Parathyroid adenoma (tissue), 2 donors: Measurements from ENCODE around the gene BRSK1.

Experiments
- H2AFZ ChIP-seq: fragments of 300-600 bp; sonication (generic); one replicate; pipeline ENCODE4 v1.7.0; 2017; ENCODE audit warnings: antibody characterized with exemption, mild to moderate bottlenecking
- H3K27ac ChIP-seq: fragments of 300-600 bp; sonication (generic); one replicate; pipeline ENCODE4 v1.7.0; 2017
- H3K27me3 ChIP-seq: fragments of 300-600 bp; sonication (generic); one replicate; pipeline ENCODE4 v1.7.0; 2017; ENCODE audit warnings: low read length; ENCODE audit not compliant: control insufficient read depth, insufficient read depth
- H3K36me3 ChIP-seq: fragments of 300-600 bp; sonication (generic); one replicate; pipeline ENCODE4 v1.7.0; 2017; ENCODE audit warnings: low read length; ENCODE audit not compliant: control insufficient read depth, insufficient read depth
- H3K4me1 ChIP-seq: fragments of 300-600 bp; sonication (generic); one replicate; pipeline ENCODE4 v1.7.0; 2017; ENCODE audit warnings: control low read depth
- H3K4me2 ChIP-seq: fragments of 300-600 bp; sonication (generic); one replicate; pipeline ENCODE4 v1.7.0; 2017; ENCODE audit warnings: low read length
- H3K4me3 ChIP-seq: fragments of 300-600 bp; sonication (generic); one replicate; pipeline ENCODE4 v1.7.0; 2017; ENCODE audit warnings: low read depth, low read length
- H3K79me2 ChIP-seq: fragments of 300-600 bp; sonication (generic); one replicate; pipeline ENCODE4 v1.7.0; 2017; ENCODE audit warnings: control low read depth
- H3K9ac ChIP-seq: fragments of 300-600 bp; sonication (generic); one replicate; pipeline ENCODE4 v1.7.0; 2017; ENCODE audit warnings: mild to moderate bottlenecking
- H3K9me3 ChIP-seq: fragments of 300-600 bp; sonication (generic); one replicate; pipeline ENCODE4 v1.7.0; 2017; ENCODE audit warnings: low read length; ENCODE audit not compliant: control insufficient read depth
- CTCF ChIP-seq: fragments of 300-600 bp; sonication (generic); IDR thresholded peaks from one replicate; pipeline ENCODE4 v1.7.0; 2017; ENCODE audit warnings: antibody characterized with exemption, mild to moderate bottlenecking
- donor health status: primary hyperparathyroidism.

The BRSK1 gene

GRCh38 chr19:55256562-55257460 is 27.0 kb upstream of the BRSK1 start:
- Histone ChIP-seq H3K4me3 (peak overlapping the region; percentile 60), H3K9me3 (no peaks in the 10 kb centered on the region), H3K27me3 (no peaks in the 10 kb centered on the region), H3K36me3 (no peaks in the 10 kb centered on the region), H3K27ac (no peak overlapping the region), H3K4me2 (peak overlapping the region; percentile 95), H3K79me2 (peaks cover 51% of the 10 kb centered on the region), H3K9ac (no peak overlapping the region), H3K4me1 (peaks cover 15% of the 10 kb centered on the region), H2AFZ (no peak overlapping the region)
- no peak for TF ChIP-seq CTCF

GRCh38 chr19:55257461-55258420 is 26.1 kb upstream of the BRSK1 start:
- H3K9me3 ChIP-seq = no peaks in the 10 kb centered on the region
- peak overlapping the region; percentile 60 for H3K4me3 ChIP-seq
- peak overlapping the region; percentile 95 for H3K4me2 ChIP-seq
- H3K79me2 ChIP-seq = peaks cover 48% of the 10 kb centered on the region
- no peak overlapping the region for H2AFZ ChIP-seq
- no peaks in the 10 kb centered on the region for H3K27me3 ChIP-seq
- no peaks in the 10 kb centered on the region for H3K36me3 ChIP-seq
- H3K27ac ChIP-seq = peak overlapping the region; percentile 50
- no peak for TF ChIP-seq CTCF
- peaks cover 15% of the 10 kb centered on the region for H3K4me1 ChIP-seq
- peak overlapping the region; percentile 84 for H3K9ac ChIP-seq

GRCh38 chr19:55258476-55258827 is 25.3 kb upstream of the BRSK1 start:
- no peaks in the 10 kb centered on the region for H3K9me3 ChIP-seq
- H3K4me3 ChIP-seq = peak overlapping the region; percentile 82
- H3K4me2 ChIP-seq = peak overlapping the region; percentile 56
- H3K36me3 ChIP-seq = no peaks in the 10 kb centered on the region
- peaks cover 48% of the 10 kb centered on the region for H3K79me2 ChIP-seq
- peak overlapping the region; percentile 81 for H3K27ac ChIP-seq
- H3K27me3 ChIP-seq = no peaks in the 10 kb centered on the region
- H2AFZ ChIP-seq = peak overlapping the region; percentile 85
- no peak for TF ChIP-seq CTCF
- peaks cover 15% of the 10 kb centered on the region for H3K4me1 ChIP-seq
- peak overlapping the region; percentile 96 for H3K9ac ChIP-seq

- Histone ChIP-seq H3K79me2 (peaks cover 44% of the 10 kb centered on the region), H3K4me1 (peaks cover 15% of the 10 kb centered on the region), H3K9me3 (no peaks in the 10 kb centered on the region), H2AFZ (peak within 1 kb of the TSS; percentile 85), H3K27ac (peak within 1 kb of the TSS; percentile 81), H3K27me3 (no peaks in the 10 kb centered on the region), H3K4me3 (peak within 1 kb of the TSS; percentile 82), H3K36me3 (no peaks in the 10 kb centered on the region), H3K9ac (peak within 1 kb of the TSS; percentile 96), H3K4me2 (peak within 1 kb of the TSS; percentile 95)
- TF ChIP-seq CTCF = no peak
Measured at GRCh38 chr19:55258828-55259539, 24.8 kb upstream of the BRSK1 start, which contains the start of gene PPP6R1. TSS of gene PPP6R1 (minus strand) at chr19:55259017. CDS start at chr19:55247103, 11,914 bp downstream.
